A549 (cell line): ENCODE results near the gene ZSWIM7. TPM values are rescaled to one million over a fixed set of nuclear protein-coding genes. Genes with fewer than 3 reads are reported as not detected.
"Not testable (repeated sequence)": the region's sequence is repeated elsewhere in the genome, so short reads cannot be mapped to it uniquely, and the experiment has no call there.

Experiments
- ATAC-seq, 2 experiments: fragments of 200-7000 bp in 1 of 2; fragments of >200 bp in 1 of 2; cut with Nextera tagmentation in 1 of 2; cut with Tn5 transposase in 1 of 2; 3 replicates each; pipeline versions ENCODE4 v1.8.0 to v1.9.1; 2018 to 2020; ENCODE audit warnings: mild to moderate bottlenecking in 1 of 2, moderate library complexity in 1 of 2
- CTCF ChIA-PET: fragments of 300-600 bp; sonication (Branson Sonifier 250); formaldehyde crosslinking; extraction: SDS; loops from one replicate; lab custom pipeline; 2021; ENCODE audit warnings: antibody characterized with exemption, inconsistent platforms; lab: Yijun Ruan, JAX
- POLR2A ChIA-PET: fragments of 350-600 bp; formaldehyde crosslinking; extraction: SDS; loops from one replicate; lab custom pipeline; 2021; ENCODE audit warnings: antibody characterized with exemption, inconsistent platforms; lab: Yijun Ruan, JAX
- DNase-seq, 2 experiments: peaks; one replicate each; pipeline versions ENCODE4 v3.0.0 to v3.0.0-alpha.2; 2011 to 2016; ENCODE audit warnings: low read depth in 1 of 2, low spot score in 1 of 2
- FAIRE-seq: peaks from 2 replicates; lab custom pipeline; 2011; peaks lifted over from hg19 to GRCh38; lab: Jason Lieb, UNC
- H3K27ac ChIP-seq, 2 experiments: fragments of >200 bp; sonication (Bioruptor Twin); formaldehyde crosslinking; 3 replicates each; pipeline ENCODE4 v1.5.1; 2016 to 2017
- H3K4me1 ChIP-seq: fragments of >200 bp; sonication (Bioruptor Twin); formaldehyde crosslinking; 3 replicates; pipeline ENCODE4 v1.6.1; 2016
- H3K4me2 ChIP-seq: fragments of >200 bp; sonication (Bioruptor Twin); formaldehyde crosslinking; 3 replicates; pipeline ENCODE4 v1.6.1; 2016
- H3K4me3 ChIP-seq: fragments of >200 bp; sonication (Bioruptor Twin); formaldehyde crosslinking; 3 replicates; pipeline ENCODE4 v1.5.1; 2016
- H3K9me3 ChIP-seq: fragments of >200 bp; sonication (Bioruptor Twin); formaldehyde crosslinking; 3 replicates; pipeline ENCODE4 v1.6.1; 2016
- CBX2 ChIP-seq: fragments of 200-600 bp; sonication (generic); IDR thresholded peaks from 2 replicates; pipeline ENCODE4 v1.6.1; 2016; ENCODE audit warnings: low read depth, mild to moderate bottlenecking, borderline replicate concordance
- CHD4 ChIP-seq: fragments of 200-600 bp; sonication (generic); IDR thresholded peaks from 2 replicates; pipeline ENCODE4 v1.6.1; 2016; ENCODE audit warnings: antibody characterized with exemption, mild to moderate bottlenecking, borderline replicate concordance
- E2F6 ChIP-seq: IDR thresholded peaks from 2 replicates; pipeline ENCODE4 v1.6.1; 2012; ENCODE audit warnings: low read depth, borderline replicate concordance
- EHF ChIP-seq: fragments of 250-450 bp; sonication (Bioruptor Pico); IDR thresholded peaks from 2 replicates; pipeline ENCODE4 v1.5.0; 2020; ENCODE audit warnings: mild to moderate bottlenecking
- EHMT2 ChIP-seq: fragments of 200-600 bp; sonication (generic); IDR thresholded peaks from 2 replicates; pipeline ENCODE4 v1.6.1; 2016; ENCODE audit warnings: antibody characterized with exemption, low read depth, mild to moderate bottlenecking, moderate library complexity
- ESRRA ChIP-seq: fragments of 150-350 bp; IDR thresholded peaks from 2 replicates; pipeline ENCODE4 v1.6.1; 2014; ENCODE audit warnings: mild to moderate bottlenecking, low read length, borderline replicate concordance
- FOSB ChIP-seq: fragments of 250-450 bp; sonication (Bioruptor Pico); IDR thresholded peaks from 2 replicates; pipeline ENCODE4 v1.5.0; 2020; ENCODE audit warnings: mild to moderate bottlenecking, moderate library complexity
- FOXS1 ChIP-seq: fragments of 250-450 bp; sonication (Bioruptor Pico); IDR thresholded peaks from 2 replicates; pipeline ENCODE4 v1.5.0; 2020; ENCODE audit warnings: mild to moderate bottlenecking, moderate library complexity
- GATA3 ChIP-seq: IDR thresholded peaks from 2 replicates; pipeline ENCODE4 v1.6.1; 2012; ENCODE audit warnings: borderline replicate concordance
- HEYL ChIP-seq: fragments of 250-450 bp; sonication (Bioruptor Pico); IDR thresholded peaks from 2 replicates; pipeline ENCODE4 v1.8.0; 2021; ENCODE audit warnings: mild to moderate bottlenecking, moderate library complexity
- HOXB13 ChIP-seq: fragments of 250-450 bp; sonication (Bioruptor Pico); IDR thresholded peaks from 2 replicates; pipeline ENCODE4 v1.5.0; 2020; ENCODE audit warnings: low read depth, mild to moderate bottlenecking, moderate library complexity
- HOXB5 ChIP-seq: fragments of 250-450 bp; sonication (Bioruptor Pico); IDR thresholded peaks from 2 replicates; pipeline ENCODE4 v1.5.0; 2020; ENCODE audit warnings: mild to moderate bottlenecking, moderate library complexity
- JUN ChIP-seq, 2 experiments: fragments of >200 bp; sonication (Bioruptor Twin); formaldehyde crosslinking; IDR thresholded peaks; 2 replicates in 1 of 2; 3 replicates in 1 of 2; pipeline ENCODE4 v1.6.1; 2016 to 2017
- KDM1A ChIP-seq: fragments of 200-600 bp; sonication (generic); IDR thresholded peaks from 2 replicates; pipeline ENCODE4 v1.6.1; 2016; ENCODE audit warnings: low read depth, mild to moderate bottlenecking
- MAFK ChIP-seq: fragments of 450-650 bp; IDR thresholded peaks from 2 replicates; pipeline ENCODE4 v1.6.1; 2014; ENCODE audit not compliant: partially characterized antibody
- MAX ChIP-seq: IDR thresholded peaks from 2 replicates; pipeline ENCODE4 v1.6.1; 2012
- MYC ChIP-seq: IDR thresholded peaks from 2 replicates; pipeline ENCODE4 v1.6.1; 2012; ENCODE audit warnings: mild to moderate bottlenecking, inconsistent platforms, low read length, improper control_type of control experiment, borderline replicate concordance
- POLR2A ChIP-seq: IDR thresholded peaks from 2 replicates; pipeline ENCODE4 v1.6.1; 2012; ENCODE audit warnings: mild to moderate bottlenecking, low read length
- RCOR1 ChIP-seq: fragments of 150-350 bp; IDR thresholded peaks from 2 replicates; pipeline ENCODE4 v1.6.1; 2014; ENCODE audit warnings: antibody characterized with exemption, low read length, low read depth
- REST ChIP-seq: fragments of 200-600 bp; sonication (generic); IDR thresholded peaks from 2 replicates; pipeline ENCODE4 v1.6.1; 2016; ENCODE audit warnings: antibody characterized with exemption, mild to moderate bottlenecking, moderate library complexity
- RNF2 ChIP-seq: fragments of 200-600 bp; sonication (generic); IDR thresholded peaks from 2 replicates; pipeline ENCODE4 v1.6.1; 2016; ENCODE audit warnings: low read depth, mild to moderate bottlenecking, antibody characterized with exemption, moderate library complexity, borderline replicate concordance
- SMC3 ChIP-seq: fragments of >200 bp; sonication (Bioruptor Twin); formaldehyde crosslinking; IDR thresholded peaks from 3 replicates; pipeline ENCODE4 v1.6.1; 2018; ENCODE audit warnings: inconsistent platforms
- SREBF2 ChIP-seq: fragments of 450-650 bp; IDR thresholded peaks from 2 replicates; pipeline ENCODE4 v1.6.1; 2014; ENCODE audit warnings: mild to moderate bottlenecking, moderate library complexity
- TP53 ChIP-seq: fragments of 250-450 bp; sonication (Bioruptor Pico); IDR thresholded peaks from 2 replicates; pipeline ENCODE4 v1.5.0; 2021; ENCODE audit warnings: mild to moderate bottlenecking, moderate library complexity
- WGBS: methylation state at CpG from one replicate; pipeline ENCODE4 v1.1.6; 2017; ENCODE audit errors: missing lambda C conversion rate; 5-methylcytosine and 5-hydroxymethylcytosine counted together
- polyA plus RNA-seq, 4 experiments: library from polyadenylated mRNA; depleted of rRNA in 3 of 4; stranded (reverse); fragments of >200 nt; fragmentation: RNase III in 1 of 4; extraction: RNeasy Plus Mini Kit Qiagen cat#74134 plus additional on column Dnase treatment in 1 of 4; gene quantifications; 2 replicates in 3 of 4; 3 replicates in 1 of 4; pipeline ENCODE4 v1.2.3, GENCODE V29; 2011 to 2017
- TF ChIP-seq, protein P1 (sequence below): fragments of >200 bp; sonication (Bioruptor Twin); formaldehyde crosslinking; IDR thresholded peaks from 3 replicates; pipeline ENCODE4 v1.5.1; 2016
- TF ChIP-seq, protein P2 (sequence below): fragments of 250-450 bp; sonication (Bioruptor Pico); IDR thresholded peaks from 2 replicates; pipeline ENCODE4 v1.5.0; 2021; ENCODE audit warnings: mild to moderate bottlenecking, moderate library complexity, borderline replicate concordance

ZSWIM7 gene
- polyA plus RNA-seq, 2 of the 4 experiments (the other 2 are of a cell fraction) = 60.0 to 65.5 TPM

GRCh38 chr17:15981208-15981607 is 18.3 kb downstream of the ZSWIM7 start:
- Histone ChIP-seq H3K4me3 (no peak overlapping the region), H3K9me3 (no peaks in the 10 kb centered on the region), H3K4me2 (no peak overlapping the region), H3K27ac (peak overlapping the region; percentile 48 to 70; a peak in 4 of 6 replicates), H3K4me1 (peaks cover 16% of the 10 kb centered on the region)
- FAIRE-seq (no peak), ATAC-seq (peak in 1 of 2 experiments; percentile 26; a peak in 1 of 6 replicates), DNase-seq (no peak)
- no peak for TF ChIP-seq JUN (IDR thresholded peaks at IDR 0.05)
- TF ChIP-seq HOXB5 (CRISPR knock-in tag) = no peak
- TF ChIP-seq, protein P1, sequence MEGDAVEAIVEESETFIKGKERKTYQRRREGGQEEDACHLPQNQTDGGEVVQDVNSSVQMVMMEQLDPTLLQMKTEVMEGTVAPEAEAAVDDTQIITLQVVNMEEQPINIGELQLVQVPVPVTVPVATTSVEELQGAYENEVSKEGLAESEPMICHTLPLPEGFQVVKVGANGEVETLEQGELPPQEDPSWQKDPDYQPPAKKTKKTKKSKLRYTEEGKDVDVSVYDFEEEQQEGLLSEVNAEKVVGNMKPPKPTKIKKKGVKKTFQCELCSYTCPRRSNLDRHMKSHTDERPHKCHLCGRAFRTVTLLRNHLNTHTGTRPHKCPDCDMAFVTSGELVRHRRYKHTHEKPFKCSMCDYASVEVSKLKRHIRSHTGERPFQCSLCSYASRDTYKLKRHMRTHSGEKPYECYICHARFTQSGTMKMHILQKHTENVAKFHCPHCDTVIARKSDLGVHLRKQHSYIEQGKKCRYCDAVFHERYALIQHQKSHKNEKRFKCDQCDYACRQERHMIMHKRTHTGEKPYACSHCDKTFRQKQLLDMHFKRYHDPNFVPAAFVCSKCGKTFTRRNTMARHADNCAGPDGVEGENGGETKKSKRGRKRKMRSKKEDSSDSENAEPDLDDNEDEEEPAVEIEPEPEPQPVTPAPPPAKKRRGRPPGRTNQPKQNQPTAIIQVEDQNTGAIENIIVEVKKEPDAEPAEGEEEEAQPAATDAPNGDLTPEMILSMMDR = no peak
- TF ChIP-seq SMC3 = no peak
- TF ChIP-seq SREBF2 = no peak
- TF ChIP-seq E2F6 = no peak
- no peak for TF ChIP-seq REST
- TF ChIP-seq GATA3 = no peak
- TF ChIP-seq MAFK = no peak
- TF ChIP-seq RNF2 = no peak
- no peak for TF ChIP-seq POLR2A
- TF ChIP-seq CBX2 = no peak
- no peak for TF ChIP-seq KDM1A
- TF ChIP-seq FOXS1 (CRISPR knock-in tag) = no peak
- TF ChIP-seq EHF (CRISPR knock-in tag) = no peak
- TF ChIP-seq EHMT2 = no peak
- TF ChIP-seq CHD4 = no peak
- no peak for TF ChIP-seq HEYL (CRISPR knock-in tag)
- 44% methylated on average over 2 of the region's 2 CpGs for WGBS
- CTCF ChIA-PET = interaction anchor here (1.1 to 1.7 kb wide), 3 partner anchors 17 to 26 kb away, joined by 3 to 6 read pairs (median 3); no protein-coding TSS in a partner anchor
- POLR2A ChIA-PET = no interaction called here

DNA sequence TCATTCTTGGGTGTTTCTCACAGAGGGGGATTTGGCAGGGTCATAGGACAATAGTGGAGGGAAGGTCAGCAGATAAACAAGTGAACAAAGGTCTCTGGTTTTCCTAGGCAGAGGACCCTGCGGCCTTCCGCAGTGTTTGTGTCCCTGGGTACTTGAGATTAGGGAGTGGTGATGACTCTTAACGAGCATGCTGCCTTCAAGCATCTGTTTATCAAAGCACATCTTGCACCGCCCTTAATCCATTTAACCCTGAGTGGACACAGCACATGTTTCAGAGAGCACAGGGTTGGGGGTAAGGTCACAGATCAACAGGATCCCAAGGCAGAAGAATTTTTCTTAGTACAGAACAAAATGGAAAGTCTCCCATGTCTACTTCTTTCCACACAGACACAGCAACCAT is 20.5 kb downstream of the ZSWIM7 start:
- POLR2A ChIA-PET, FAIRE-seq, CTCF ChIA-PET, H3K9me3 ChIP-seq, ATAC-seq, H3K4me2 ChIP-seq, H3K27ac ChIP-seq, DNase-seq, H3K4me3 ChIP-seq: not testable (repeated sequence)
- WGBS = 89% methylated on average over 2 of the region's 4 CpGs
- peaks cover 16% of the 10 kb centered on the region for H3K4me1 ChIP-seq

DNA sequence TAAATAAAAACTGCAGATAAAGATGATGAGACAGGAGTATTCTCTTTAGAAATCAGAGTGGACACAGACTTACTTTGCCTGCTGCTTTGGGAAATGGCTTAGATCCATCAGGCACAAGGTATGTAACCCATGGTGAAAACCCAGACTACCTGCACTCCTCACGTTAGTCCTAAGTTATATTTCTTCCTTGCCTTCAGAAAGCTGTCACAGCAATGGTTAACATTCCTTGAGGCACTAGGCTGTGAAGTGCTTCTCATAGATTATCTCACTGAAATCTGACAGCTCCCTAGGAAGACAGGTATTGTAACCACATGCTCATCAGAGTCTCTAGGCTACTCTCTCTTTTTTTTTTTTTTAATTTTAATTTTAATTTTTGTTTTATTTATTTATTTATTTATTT is 20.9 kb downstream of the ZSWIM7 start:
- FAIRE-seq = no peak
- ChIA-PET CTCF (no interaction called here), POLR2A (no interaction called here)
- ATAC-seq = no peak
- DNase-seq = no peak
- H3K9me3 ChIP-seq = no peaks in the 10 kb centered on the region
- no peak overlapping the region for H3K27ac ChIP-seq
- 90% methylated on average over 1 of the region's 1 CpG for WGBS
- H3K4me2 ChIP-seq = no peak overlapping the region
- H3K4me1 ChIP-seq = peaks cover 16% of the 10 kb centered on the region
- no peak overlapping the region for H3K4me3 ChIP-seq
- TF ChIP-seq RCOR1 (no peak), MAX (no peak), ESRRA (no peak), FOSB (CRISPR knock-in tag) (no peak), MYC (no peak), TP53 (CRISPR knock-in tag) (no peak), HOXB13 (no peak), EHMT2 (no peak), EHF (CRISPR knock-in tag) (no peak)
- TF ChIP-seq, protein P2, sequence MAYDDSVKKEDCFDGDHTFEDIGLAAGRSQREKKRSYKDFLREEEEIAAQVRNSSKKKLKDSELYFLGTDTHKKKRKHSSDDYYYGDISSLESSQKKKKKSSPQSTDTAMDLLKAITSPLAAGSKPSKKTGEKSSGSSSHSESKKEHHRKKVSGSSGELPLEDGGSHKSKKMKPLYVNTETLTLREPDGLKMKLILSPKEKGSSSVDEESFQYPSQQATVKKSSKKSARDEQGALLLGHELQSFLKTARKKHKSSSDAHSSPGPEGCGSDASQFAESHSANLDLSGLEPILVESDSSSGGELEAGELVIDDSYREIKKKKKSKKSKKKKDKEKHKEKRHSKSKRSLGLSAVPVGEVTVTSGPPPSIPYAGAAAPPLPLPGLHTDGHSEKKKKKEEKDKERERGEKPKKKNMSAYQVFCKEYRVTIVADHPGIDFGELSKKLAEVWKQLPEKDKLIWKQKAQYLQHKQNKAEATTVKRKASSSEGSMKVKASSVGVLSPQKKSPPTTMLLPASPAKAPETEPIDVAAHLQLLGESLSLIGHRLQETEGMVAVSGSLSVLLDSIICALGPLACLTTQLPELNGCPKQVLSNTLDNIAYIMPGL = no peak
